Left hindlimb (tissue), 1 donor: ENCODE measurements around the gene CSNK1G2.

Source experiments
- DNase-seq: peaks from one replicate; pipeline ENCODE4 v3.0.0-alpha.2; 2018

The CSNK1G2 gene

GRCh38 chr19:1990230-1991017 is 49.5 kb downstream of the CSNK1G2 start:
- DNase-seq: no peak

- no peak for DNase-seq
Observed at GRCh38 chr19:1991018-1991913, 50.3 kb downstream of the CSNK1G2 start.

GRCh38 chr19:1992759-1993260 is 51.8 kb downstream of the CSNK1G2 start:
- no peak for DNase-seq

GRCh38 chr19:1997353-1998233 is 56.6 kb downstream of the CSNK1G2 start:
- DNase-seq: no peak

GRCh38 chr19:1998712-1999708 is 58.0 kb downstream of the CSNK1G2 start:
- no peak for DNase-seq

- no peak for DNase-seq
Observed at GRCh38 chr19:1999856-2000515, 59.0 kb downstream of the CSNK1G2 start.

GRCh38 chr19:2003874-2004273 is 62.9 kb downstream of the CSNK1G2 start:
- DNase-seq: no peak

GRCh38 chr19:2010135-2010668 is 69.2 kb downstream of the CSNK1G2 start:
- DNase-seq: no peak

GRCh38 chr19:2011169-2011568 is 70.2 kb downstream of the CSNK1G2 start:
- DNase-seq: no peak

GRCh38 chr19:2012941-2013682 is 72.1 kb downstream of the CSNK1G2 start:
- no peak for DNase-seq

- no peak for DNase-seq
Observed at GRCh38 chr19:2013683-2013961, 72.7 kb downstream of the CSNK1G2 start.

GRCh38 chr19:2014131-2014571 is 73.2 kb downstream of the CSNK1G2 start:
- no peak for DNase-seq

- DNase-seq: no peak
Observed at GRCh38 chr19:2014731-2015607, 74.0 kb downstream of the CSNK1G2 start.

- DNase-seq: peak; percentile 82
Observed at GRCh38 chr19:2015608-2015950, 74.6 kb downstream of the CSNK1G2 start, which contains the start of gene BTBD2. BTBD2 (minus strand) TSS chr19:2015714; CDS start chr19:2015703, 11 bp downstream.

GRCh38 chr19:2016041-2016807 is 75.3 kb downstream of the CSNK1G2 start:
- DNase-seq: peak; percentile 82

- no peak for DNase-seq
Observed at GRCh38 chr19:2018752-2019151, 77.8 kb downstream of the CSNK1G2 start.

GRCh38 chr19:2021453-2022140 is 80.6 kb downstream of the CSNK1G2 start:
- no peak for DNase-seq
